Neural progenitor cell (in vitro differentiated cells): ENCODE measurements around the gene SLC28A1. TPM values are rescaled to one million over a fixed set of nuclear protein-coding genes. Genes with fewer than 3 reads are reported as not detected.

Experiments used
- DNase-seq: peaks from one replicate; pipeline ENCODE4 v3.0.0-alpha.2; 2016; ENCODE audit warnings: low spot score
- H2AFZ ChIP-seq: fragments of 200-600 bp; sonication (generic); replicated peaks from 2 replicates; pipeline ENCODE4 v1.6.1; 2016; ENCODE audit warnings: antibody characterized with exemption
- H3F3A ChIP-seq: fragments of 200-600 bp; sonication (generic); 2 replicates; pipeline ENCODE4 v1.6.1; 2016; ENCODE audit warnings: antibody characterized with exemption, low read depth
- H3K27ac ChIP-seq: fragments of 200-600 bp; sonication (generic); 2 replicates; pipeline ENCODE4 v1.5.1; 2016; ENCODE audit warnings: mild to moderate bottlenecking
- H3K27me3 ChIP-seq: fragments of 200-600 bp; sonication (generic); 2 replicates; pipeline ENCODE4 v1.6.1; 2016; ENCODE audit warnings: mild to moderate bottlenecking, moderate library complexity
- H3K36me3 ChIP-seq: fragments of 200-600 bp; sonication (generic); 2 replicates; pipeline ENCODE4 v1.5.1; 2016
- H3K4me1 ChIP-seq: fragments of 200-600 bp; sonication (generic); 2 replicates; pipeline ENCODE4 v1.6.1; 2016; ENCODE audit warnings: mixed run types
- H3K4me2 ChIP-seq: fragments of 200-600 bp; sonication (generic); 2 replicates; pipeline ENCODE4 v1.6.1; 2016
- H3K4me3 ChIP-seq: fragments of 200-600 bp; sonication (generic); 2 replicates; pipeline ENCODE4 v1.5.1; 2016
- H3K79me2 ChIP-seq: fragments of 200-600 bp; sonication (generic); 2 replicates; pipeline ENCODE4 v1.6.1; 2016; ENCODE audit warnings: low read depth
- H3K9ac ChIP-seq: fragments of 200-600 bp; sonication (generic); 2 replicates; pipeline ENCODE4 v1.6.1; 2016
- H3K9me3 ChIP-seq: fragments of 200-600 bp; sonication (generic); 2 replicates; pipeline ENCODE4 v1.5.1; 2016; ENCODE audit warnings: low read depth
- H4K20me1 ChIP-seq: fragments of 200-600 bp; sonication (generic); 2 replicates; pipeline ENCODE4 v1.6.1; 2016; ENCODE audit warnings: low read depth
- H3K27ac Mint-ChIP-seq: 3 replicates; pipeline ENCODE4 v1.8.0; 2021; ENCODE audit warnings: mixed read lengths
- H3K27me3 Mint-ChIP-seq: 2 replicates; pipeline ENCODE4 v1.8.0; 2022; ENCODE audit warnings: low read depth, mild to moderate bottlenecking, inconsistent platforms, moderate library complexity, mixed read lengths; ENCODE audit not compliant: insufficient read depth
- H3K36me3 Mint-ChIP-seq: 3 replicates; pipeline ENCODE4 v1.8.0; 2021; ENCODE audit warnings: mixed read lengths
- H3K4me1 Mint-ChIP-seq: 3 replicates; pipeline ENCODE4 v1.8.0; 2021; ENCODE audit warnings: mixed read lengths
- H3K4me3 Mint-ChIP-seq: 3 replicates; pipeline ENCODE4 v1.8.0; 2021; ENCODE audit warnings: mild to moderate bottlenecking, moderate library complexity, mixed read lengths
- H3K9me3 Mint-ChIP-seq: 3 replicates; pipeline ENCODE4 v1.8.0; 2020; ENCODE audit warnings: mixed read lengths
- EZH2 ChIP-seq: fragments of 200-600 bp; sonication (generic); IDR thresholded peaks from 2 replicates; pipeline ENCODE4 v1.6.1; 2017; ENCODE audit warnings: antibody characterized with exemption, mild to moderate bottlenecking, moderate library complexity
- EZH2phosphoT487 ChIP-seq: fragments of 200-600 bp; sonication (generic); IDR thresholded peaks from 2 replicates; pipeline ENCODE4 v1.6.1; 2017; ENCODE audit warnings: antibody characterized with exemption
- total RNA-seq: library from RNA; depleted of rRNA; stranded (reverse); fragments of >200 nt; gene quantifications from 2 replicates; pipeline ENCODE4 v1.2.3, GENCODE V29; 2015; ENCODE audit warnings: low replicate concordance
- TF ChIP-seq, protein P1 (sequence below): fragments of 200-600 bp; sonication (generic); IDR thresholded peaks from 2 replicates; pipeline ENCODE4 v1.5.1; 2017; ENCODE audit warnings: antibody characterized with exemption, mild to moderate bottlenecking

Gene SLC28A1
- total RNA-seq, 1 donor from 2014 or later: not detected

DNA sequence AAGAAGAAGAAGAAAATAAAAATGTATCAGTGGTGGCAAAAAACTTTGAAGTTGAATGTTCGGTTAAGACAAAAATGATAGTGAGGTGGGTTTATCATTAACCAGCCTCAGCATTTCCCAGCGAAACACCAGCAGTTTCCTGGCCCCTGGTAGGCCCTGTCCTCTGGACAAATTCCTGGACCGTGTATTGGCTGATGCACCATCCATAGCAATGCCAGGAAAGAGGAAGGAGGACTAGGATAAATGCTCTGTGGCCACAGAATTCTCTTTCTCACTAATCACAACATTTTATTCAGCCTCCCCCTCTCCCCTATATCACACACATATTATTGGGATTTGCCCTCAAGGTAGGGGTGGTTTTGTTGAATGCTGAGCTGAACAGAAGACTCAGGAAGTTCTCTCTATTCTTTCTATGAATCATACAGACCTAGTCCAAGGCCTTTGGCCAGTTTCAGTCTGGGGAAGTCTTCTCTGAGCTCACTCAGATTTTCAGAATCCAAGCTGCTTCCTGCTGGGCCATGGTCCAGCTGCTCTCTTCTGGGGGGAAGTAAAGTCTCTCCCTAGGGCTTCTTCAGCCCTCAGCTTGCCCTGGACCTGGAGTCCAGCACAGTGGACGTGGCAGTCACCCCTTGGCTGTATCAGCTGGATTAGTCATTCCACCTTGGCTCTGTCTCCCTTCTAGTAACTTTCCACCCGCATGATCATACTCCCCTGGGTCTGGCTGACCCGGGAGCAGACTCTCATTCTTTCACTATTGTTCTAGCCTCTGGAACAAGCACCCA lies 27.6 kb downstream of the SLC28A1 start:
- H3K4me1 ChIP-seq: no peaks in the 10 kb centered on the region
- H2AFZ ChIP-seq: no peak overlapping the region
- no peak overlapping the region for H3K4me2 ChIP-seq
- peaks cover 21% of the 10 kb centered on the region for H3K4me1 Mint-ChIP-seq
- H3K27ac Mint-ChIP-seq: no peak overlapping the region
- no peaks in the 10 kb centered on the region for H3F3A ChIP-seq
- TF ChIP-seq EZH2phosphoT487 (no peak), EZH2 (no peak)
- TF ChIP-seq, protein P1, sequence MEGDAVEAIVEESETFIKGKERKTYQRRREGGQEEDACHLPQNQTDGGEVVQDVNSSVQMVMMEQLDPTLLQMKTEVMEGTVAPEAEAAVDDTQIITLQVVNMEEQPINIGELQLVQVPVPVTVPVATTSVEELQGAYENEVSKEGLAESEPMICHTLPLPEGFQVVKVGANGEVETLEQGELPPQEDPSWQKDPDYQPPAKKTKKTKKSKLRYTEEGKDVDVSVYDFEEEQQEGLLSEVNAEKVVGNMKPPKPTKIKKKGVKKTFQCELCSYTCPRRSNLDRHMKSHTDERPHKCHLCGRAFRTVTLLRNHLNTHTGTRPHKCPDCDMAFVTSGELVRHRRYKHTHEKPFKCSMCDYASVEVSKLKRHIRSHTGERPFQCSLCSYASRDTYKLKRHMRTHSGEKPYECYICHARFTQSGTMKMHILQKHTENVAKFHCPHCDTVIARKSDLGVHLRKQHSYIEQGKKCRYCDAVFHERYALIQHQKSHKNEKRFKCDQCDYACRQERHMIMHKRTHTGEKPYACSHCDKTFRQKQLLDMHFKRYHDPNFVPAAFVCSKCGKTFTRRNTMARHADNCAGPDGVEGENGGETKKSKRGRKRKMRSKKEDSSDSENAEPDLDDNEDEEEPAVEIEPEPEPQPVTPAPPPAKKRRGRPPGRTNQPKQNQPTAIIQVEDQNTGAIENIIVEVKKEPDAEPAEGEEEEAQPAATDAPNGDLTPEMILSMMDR: no peak
- H3K27me3 ChIP-seq: no peaks in the 10 kb centered on the region
- no peaks in the 10 kb centered on the region for H3K9me3 Mint-ChIP-seq
- no peaks in the 10 kb centered on the region for H3K36me3 Mint-ChIP-seq
- H3K4me3 ChIP-seq: no peak overlapping the region
- no peak overlapping the region for H3K9ac ChIP-seq
- H3K27ac ChIP-seq: no peak overlapping the region
- H3K4me3 Mint-ChIP-seq: no peak overlapping the region
- no peaks in the 10 kb centered on the region for H3K9me3 ChIP-seq
- H4K20me1 ChIP-seq: no peaks in the 10 kb centered on the region
- H3K27me3 Mint-ChIP-seq: peaks cover 10% of the 10 kb centered on the region
- no peaks in the 10 kb centered on the region for H3K36me3 ChIP-seq
- no peaks in the 10 kb centered on the region for H3K79me2 ChIP-seq
- no peak for DNase-seq

- Mint-ChIP-seq H3K27me3 (peaks cover 10% of the 10 kb centered on the region), H3K4me1 (peaks cover 23% of the 10 kb centered on the region), H3K4me3 (no peak overlapping the region), H3K9me3 (no peaks in the 10 kb centered on the region), H3K36me3 (no peaks in the 10 kb centered on the region), H3K27ac (no peak overlapping the region)
- H4K20me1 ChIP-seq: no peaks in the 10 kb centered on the region
- H3K9ac ChIP-seq: no peak overlapping the region
- TF ChIP-seq EZH2phosphoT487 (no peak), EZH2 (no peak)
- TF ChIP-seq, protein P1: no peak
- H3K27ac ChIP-seq: no peak overlapping the region
- no peaks in the 10 kb centered on the region for H3K4me1 ChIP-seq
- H2AFZ ChIP-seq: no peak overlapping the region
- no peaks in the 10 kb centered on the region for H3K27me3 ChIP-seq
- H3K36me3 ChIP-seq: no peaks in the 10 kb centered on the region
- H3K79me2 ChIP-seq: no peaks in the 10 kb centered on the region
- no peak overlapping the region for H3K4me2 ChIP-seq
- no peak overlapping the region for H3K4me3 ChIP-seq
- no peaks in the 10 kb centered on the region for H3F3A ChIP-seq
- H3K9me3 ChIP-seq: no peaks in the 10 kb centered on the region
- no peak for DNase-seq
These were observed 28.9 kb downstream of the SLC28A1 start for GRCh38 chr15:84913360-84913723.

DNA sequence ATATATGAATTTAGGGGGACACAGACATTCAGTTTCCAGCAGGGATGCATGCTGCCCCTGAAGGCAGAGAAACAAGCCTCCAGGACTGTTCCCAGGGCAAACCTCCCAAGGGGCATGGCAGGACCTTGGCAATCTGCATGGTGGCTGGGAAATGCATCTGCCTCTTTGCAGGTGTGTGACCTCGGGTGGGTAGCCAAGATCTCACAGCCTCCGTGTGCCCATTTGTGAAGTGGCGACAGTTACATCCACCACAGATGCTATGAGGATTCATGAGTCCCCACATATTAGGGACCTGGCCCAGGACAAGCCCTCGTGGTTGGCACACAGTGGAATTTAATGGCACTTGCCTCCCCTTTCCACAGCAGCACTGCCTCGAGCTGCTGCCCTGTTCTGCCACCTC lies 29.9 kb downstream of the SLC28A1 start:
- H3K27ac Mint-ChIP-seq: no peak overlapping the region
- Histone ChIP-seq H3K4me3 (no peak overlapping the region), H3K27ac (no peak overlapping the region), H2AFZ (no peak overlapping the region), H3F3A (no peaks in the 10 kb centered on the region), H3K79me2 (no peaks in the 10 kb centered on the region), H3K4me1 (no peaks in the 10 kb centered on the region), H3K9me3 (no peaks in the 10 kb centered on the region), H3K36me3 (no peaks in the 10 kb centered on the region), H4K20me1 (no peaks in the 10 kb centered on the region), H3K4me2 (no peak overlapping the region), H3K9ac (no peak overlapping the region), H3K27me3 (no peaks in the 10 kb centered on the region)
- H3K4me3 Mint-ChIP-seq: no peak overlapping the region
- peaks cover 14% of the 10 kb centered on the region for H3K4me1 Mint-ChIP-seq
- H3K36me3 Mint-ChIP-seq: no peaks in the 10 kb centered on the region
- H3K27me3 Mint-ChIP-seq: peaks cover 10% of the 10 kb centered on the region
- H3K9me3 Mint-ChIP-seq: no peaks in the 10 kb centered on the region
- TF ChIP-seq EZH2 (no peak), EZH2phosphoT487 (no peak)
- TF ChIP-seq, protein P1: no peak
- no peak for DNase-seq
